ENCODE results near the gene SH2D6. TPM values are rescaled to one million over a fixed set of nuclear protein-coding genes. Genes with fewer than 3 reads are reported as not detected.

SH2D6 gene
- total RNA-seq, 1 donor from 2014 or later: not detected

DNA sequence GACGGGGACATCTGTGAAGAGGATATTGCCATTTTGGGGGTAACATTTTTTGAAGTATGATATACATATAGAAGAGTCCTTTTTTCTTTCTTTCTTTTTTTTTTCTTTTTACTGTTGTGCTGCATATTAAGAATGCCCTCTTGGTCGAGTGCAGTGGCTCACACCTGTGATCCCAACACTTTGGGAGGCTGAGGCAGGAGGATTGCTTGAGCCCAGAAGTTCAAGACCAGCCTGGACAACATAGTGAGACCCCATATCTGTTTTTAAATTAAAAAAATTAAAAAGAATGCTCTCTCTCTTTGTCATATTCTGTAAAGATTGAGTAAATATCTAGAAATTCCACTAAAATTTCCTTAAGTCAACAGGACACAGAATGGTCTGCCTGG, 3.6 kb downstream of the SH2D6 start:
- Histone ChIP-seq H3K36me3 (ENCODE audit: control insufficient read depth, insufficient read depth, low read length) (no peaks in the 10 kb centered on the region), H3K4me3 (ENCODE audit: low read depth, low read length) (no peak overlapping the region), H3K27me3 (ENCODE audit: control insufficient read depth, insufficient read depth, low read length) (no peaks in the 10 kb centered on the region)
- no peak for DNase-seq (ENCODE audit: low read depth)
- TF ChIP-seq, protein P1, sequence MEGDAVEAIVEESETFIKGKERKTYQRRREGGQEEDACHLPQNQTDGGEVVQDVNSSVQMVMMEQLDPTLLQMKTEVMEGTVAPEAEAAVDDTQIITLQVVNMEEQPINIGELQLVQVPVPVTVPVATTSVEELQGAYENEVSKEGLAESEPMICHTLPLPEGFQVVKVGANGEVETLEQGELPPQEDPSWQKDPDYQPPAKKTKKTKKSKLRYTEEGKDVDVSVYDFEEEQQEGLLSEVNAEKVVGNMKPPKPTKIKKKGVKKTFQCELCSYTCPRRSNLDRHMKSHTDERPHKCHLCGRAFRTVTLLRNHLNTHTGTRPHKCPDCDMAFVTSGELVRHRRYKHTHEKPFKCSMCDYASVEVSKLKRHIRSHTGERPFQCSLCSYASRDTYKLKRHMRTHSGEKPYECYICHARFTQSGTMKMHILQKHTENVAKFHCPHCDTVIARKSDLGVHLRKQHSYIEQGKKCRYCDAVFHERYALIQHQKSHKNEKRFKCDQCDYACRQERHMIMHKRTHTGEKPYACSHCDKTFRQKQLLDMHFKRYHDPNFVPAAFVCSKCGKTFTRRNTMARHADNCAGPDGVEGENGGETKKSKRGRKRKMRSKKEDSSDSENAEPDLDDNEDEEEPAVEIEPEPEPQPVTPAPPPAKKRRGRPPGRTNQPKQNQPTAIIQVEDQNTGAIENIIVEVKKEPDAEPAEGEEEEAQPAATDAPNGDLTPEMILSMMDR (IDR thresholded peaks at IDR 0.05; ENCODE audit: insufficient read depth, low read length, poor library complexity, severe bottlenecking): no peak

DNA sequence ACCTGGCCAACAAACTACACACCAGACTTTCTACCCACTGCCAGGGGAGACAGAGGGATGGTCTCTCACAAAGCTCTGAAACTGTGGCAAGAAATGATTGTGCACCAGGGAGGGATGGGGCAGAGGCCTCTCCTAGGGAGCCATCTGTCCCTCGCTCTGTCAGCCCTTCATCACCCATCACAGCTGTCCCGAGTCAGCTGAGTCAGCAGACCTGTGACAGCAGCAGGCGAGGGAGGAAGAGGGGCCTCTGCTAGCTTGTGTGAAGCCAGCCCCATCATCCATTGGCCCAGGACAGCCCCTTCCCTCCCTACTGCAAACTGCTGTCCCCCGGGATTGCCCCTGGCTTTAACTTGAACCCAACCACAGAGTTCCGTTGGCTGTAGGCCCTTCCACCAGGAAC, 5.0 kb downstream of the SH2D6 start:
- H3K36me3 ChIP-seq (ENCODE audit: control insufficient read depth, insufficient read depth, low read length): no peaks in the 10 kb centered on the region
- no peaks in the 10 kb centered on the region for H3K27me3 ChIP-seq (ENCODE audit: control insufficient read depth, insufficient read depth, low read length)
- TF ChIP-seq, protein P1 (IDR thresholded peaks at IDR 0.05; ENCODE audit: insufficient read depth, low read length, poor library complexity, severe bottlenecking): no peak
- H3K4me3 ChIP-seq (ENCODE audit: low read depth, low read length): no peak overlapping the region
- DNase-seq (ENCODE audit: low read depth): no peak

DNA sequence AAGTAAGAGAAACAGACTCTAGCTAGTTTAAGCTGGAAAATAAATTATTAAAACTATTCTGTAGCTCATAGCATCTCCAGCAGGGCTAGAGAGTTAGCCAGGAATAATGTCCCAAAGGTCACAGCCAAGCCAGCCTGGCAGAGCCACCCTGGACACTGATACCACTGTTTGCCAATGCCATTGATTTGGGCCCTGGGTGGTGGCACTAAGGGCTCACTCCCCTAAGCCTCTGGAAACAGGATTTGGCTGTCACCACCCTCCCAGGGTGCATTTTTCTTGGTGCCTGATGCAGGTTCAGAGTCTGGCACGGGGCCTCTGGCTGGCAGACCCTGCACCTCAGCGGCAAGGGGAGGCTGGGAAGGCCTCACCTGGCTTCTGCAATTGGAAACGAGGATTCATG, 7.1 kb downstream of the SH2D6 start:
- Histone ChIP-seq H3K4me3 (ENCODE audit: low read depth, low read length) (no peak overlapping the region), H3K36me3 (ENCODE audit: control insufficient read depth, insufficient read depth, low read length) (no peaks in the 10 kb centered on the region), H3K27me3 (ENCODE audit: control insufficient read depth, insufficient read depth, low read length) (no peaks in the 10 kb centered on the region)
- no peak for DNase-seq (ENCODE audit: low read depth)
- TF ChIP-seq, protein P1 (IDR thresholded peaks at IDR 0.05; ENCODE audit: insufficient read depth, low read length, poor library complexity, severe bottlenecking): no peak

DNA sequence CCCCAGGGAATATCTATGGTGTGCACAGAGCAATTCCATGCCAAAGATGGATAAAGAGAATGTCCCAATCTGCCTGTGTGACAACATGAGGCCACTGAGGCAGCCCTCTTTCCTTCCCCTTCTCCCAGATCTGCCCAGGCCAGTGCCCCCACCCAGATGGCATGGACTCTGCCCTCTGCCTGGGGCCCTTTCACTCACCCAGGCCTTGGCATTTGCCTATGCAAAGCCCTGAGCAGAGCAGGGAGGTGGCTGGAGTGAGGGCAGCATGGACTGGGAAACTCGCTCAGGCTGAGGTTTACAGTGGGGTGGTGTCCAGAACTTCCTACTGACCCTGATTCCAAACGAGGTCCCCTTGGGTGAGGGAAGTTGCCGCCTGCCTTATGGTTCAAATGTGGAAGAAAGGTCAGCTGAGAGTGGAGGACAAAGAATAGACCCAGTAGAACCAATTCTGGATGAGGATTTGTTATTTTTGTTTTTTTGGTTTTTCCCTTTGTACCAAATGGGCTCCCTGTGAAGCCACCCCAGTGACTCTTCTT, 8.9 kb downstream of the SH2D6 start:
- H3K4me3 ChIP-seq (ENCODE audit: low read depth, low read length): no peak overlapping the region
- no peaks in the 10 kb centered on the region for H3K27me3 ChIP-seq (ENCODE audit: control insufficient read depth, insufficient read depth, low read length)
- H3K36me3 ChIP-seq (ENCODE audit: control insufficient read depth, insufficient read depth, low read length): no peaks in the 10 kb centered on the region
- TF ChIP-seq, protein P1 (IDR thresholded peaks at IDR 0.05; ENCODE audit: insufficient read depth, low read length, poor library complexity, severe bottlenecking): no peak
- no peak for DNase-seq (ENCODE audit: low read depth)

DNA sequence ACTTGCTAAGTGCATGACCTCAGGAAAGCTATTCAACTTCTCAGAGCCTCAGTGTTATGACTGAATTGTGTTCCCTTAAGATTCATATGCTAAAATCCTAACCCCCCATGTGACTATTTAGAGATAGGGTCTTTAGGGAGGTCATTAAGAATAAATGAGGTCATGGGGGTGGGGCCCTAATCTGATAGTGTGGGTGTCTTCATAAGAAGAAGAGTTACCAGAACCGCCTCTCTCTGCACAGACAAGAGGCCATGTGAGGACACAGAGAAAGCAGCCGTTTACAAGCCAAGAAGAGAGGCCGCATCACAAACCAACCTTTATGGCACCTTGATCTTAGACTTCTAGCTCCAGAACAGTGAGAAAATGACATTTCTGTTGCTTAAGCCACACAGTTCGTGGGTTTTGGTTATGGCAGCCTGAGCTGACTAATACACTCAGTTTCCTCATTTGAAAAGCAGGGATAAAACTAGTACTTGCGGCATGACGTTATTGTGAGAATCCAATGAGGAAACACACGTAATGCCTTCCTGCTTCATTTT, 9.9 kb downstream of the SH2D6 start:
- TF ChIP-seq, protein P1 (IDR thresholded peaks at IDR 0.05; ENCODE audit: insufficient read depth, low read length, poor library complexity, severe bottlenecking): no peak
- no peaks in the 10 kb centered on the region for H3K36me3 ChIP-seq (ENCODE audit: control insufficient read depth, insufficient read depth, low read length)
- no peaks in the 10 kb centered on the region for H3K27me3 ChIP-seq (ENCODE audit: control insufficient read depth, insufficient read depth, low read length)
- H3K4me3 ChIP-seq (ENCODE audit: low read depth, low read length): no peak overlapping the region
- DNase-seq (ENCODE audit: low read depth): no peak

Data from kidney epithelial cell (primary cell).